Lower leg skin (tissue), 3 donors: Measurements from ENCODE around the gene IL1RAPL1.

Experiments
- POLR2A ChIP-seq, 2 donors: fragments of 450-650 bp; IDR thresholded peaks; one replicate each; pipeline ENCODE4 v1.6.1; 2016 to 2017; ENCODE audit warnings: antibody characterized with exemption in 2 of 2, mild to moderate bottlenecking in 1 of 2, moderate library complexity in 1 of 2
- TF ChIP-seq, protein P1 (sequence below), 3 donors: fragments of 450-650 bp; IDR thresholded peaks; one replicate each; pipeline ENCODE4 v1.5.1; 2016; ENCODE audit warnings: antibody characterized with exemption in 3 of 3, mild to moderate bottlenecking in 3 of 3, moderate library complexity in 2 of 3

DNA sequence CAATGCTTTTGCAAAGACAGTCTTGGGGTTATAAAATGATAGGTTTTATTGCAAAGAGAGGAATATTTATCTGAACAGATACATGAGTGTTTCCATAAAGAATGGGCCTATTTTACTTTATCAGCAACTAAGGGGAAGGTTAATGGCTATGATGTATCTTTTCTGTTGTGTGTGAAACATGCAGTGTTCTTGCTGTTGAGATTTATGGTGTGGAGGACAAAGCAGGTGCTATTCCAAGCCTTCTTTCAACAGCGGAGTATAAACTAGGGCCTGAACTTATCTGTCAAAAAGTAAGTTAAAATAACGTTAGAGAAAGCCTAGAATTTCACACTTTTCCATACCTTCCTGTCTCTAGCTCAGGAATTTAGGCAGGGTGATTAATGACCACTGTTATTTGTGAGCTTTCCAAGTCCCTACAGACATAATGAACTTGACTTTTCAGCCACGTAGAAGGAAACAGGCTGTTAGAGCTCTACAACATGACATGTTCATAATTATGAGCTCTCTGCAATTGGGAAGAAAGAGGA is 411.4 kb downstream of the IL1RAPL1 start:
- TF ChIP-seq, protein P1, sequence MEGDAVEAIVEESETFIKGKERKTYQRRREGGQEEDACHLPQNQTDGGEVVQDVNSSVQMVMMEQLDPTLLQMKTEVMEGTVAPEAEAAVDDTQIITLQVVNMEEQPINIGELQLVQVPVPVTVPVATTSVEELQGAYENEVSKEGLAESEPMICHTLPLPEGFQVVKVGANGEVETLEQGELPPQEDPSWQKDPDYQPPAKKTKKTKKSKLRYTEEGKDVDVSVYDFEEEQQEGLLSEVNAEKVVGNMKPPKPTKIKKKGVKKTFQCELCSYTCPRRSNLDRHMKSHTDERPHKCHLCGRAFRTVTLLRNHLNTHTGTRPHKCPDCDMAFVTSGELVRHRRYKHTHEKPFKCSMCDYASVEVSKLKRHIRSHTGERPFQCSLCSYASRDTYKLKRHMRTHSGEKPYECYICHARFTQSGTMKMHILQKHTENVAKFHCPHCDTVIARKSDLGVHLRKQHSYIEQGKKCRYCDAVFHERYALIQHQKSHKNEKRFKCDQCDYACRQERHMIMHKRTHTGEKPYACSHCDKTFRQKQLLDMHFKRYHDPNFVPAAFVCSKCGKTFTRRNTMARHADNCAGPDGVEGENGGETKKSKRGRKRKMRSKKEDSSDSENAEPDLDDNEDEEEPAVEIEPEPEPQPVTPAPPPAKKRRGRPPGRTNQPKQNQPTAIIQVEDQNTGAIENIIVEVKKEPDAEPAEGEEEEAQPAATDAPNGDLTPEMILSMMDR (IDR thresholded peaks at IDR 0.05): no peak
- no peak for TF ChIP-seq POLR2A (IDR thresholded peaks at IDR 0.05)
